ENCODE measurements around the gene HABP2. TPM values are rescaled to one million over a fixed set of nuclear protein-coding genes. Genes with fewer than 3 reads are reported as not detected.

HABP2 gene
- total RNA-seq, 1 donor from 2014 or later: not detected

DNA sequence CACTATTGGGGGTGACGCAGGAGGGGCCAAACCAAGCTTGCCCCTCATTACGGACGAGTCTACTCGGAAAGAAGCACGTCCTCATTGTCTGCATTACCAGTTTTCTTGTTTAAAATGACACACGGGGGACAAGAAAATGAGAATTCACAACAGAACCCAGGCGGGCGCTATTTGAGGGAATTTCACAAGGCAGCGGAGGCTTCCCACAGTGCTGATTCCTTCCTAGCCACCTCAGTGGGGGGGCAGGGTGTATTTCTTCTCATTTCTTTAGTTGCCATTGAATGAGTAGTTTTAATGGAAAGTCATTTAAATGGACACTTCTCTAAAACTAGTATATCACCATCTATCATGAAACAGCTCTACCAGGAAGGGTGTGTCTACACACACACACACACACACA is 68.1 kb downstream of the HABP2 start:
- TF ChIP-seq, protein P1, sequence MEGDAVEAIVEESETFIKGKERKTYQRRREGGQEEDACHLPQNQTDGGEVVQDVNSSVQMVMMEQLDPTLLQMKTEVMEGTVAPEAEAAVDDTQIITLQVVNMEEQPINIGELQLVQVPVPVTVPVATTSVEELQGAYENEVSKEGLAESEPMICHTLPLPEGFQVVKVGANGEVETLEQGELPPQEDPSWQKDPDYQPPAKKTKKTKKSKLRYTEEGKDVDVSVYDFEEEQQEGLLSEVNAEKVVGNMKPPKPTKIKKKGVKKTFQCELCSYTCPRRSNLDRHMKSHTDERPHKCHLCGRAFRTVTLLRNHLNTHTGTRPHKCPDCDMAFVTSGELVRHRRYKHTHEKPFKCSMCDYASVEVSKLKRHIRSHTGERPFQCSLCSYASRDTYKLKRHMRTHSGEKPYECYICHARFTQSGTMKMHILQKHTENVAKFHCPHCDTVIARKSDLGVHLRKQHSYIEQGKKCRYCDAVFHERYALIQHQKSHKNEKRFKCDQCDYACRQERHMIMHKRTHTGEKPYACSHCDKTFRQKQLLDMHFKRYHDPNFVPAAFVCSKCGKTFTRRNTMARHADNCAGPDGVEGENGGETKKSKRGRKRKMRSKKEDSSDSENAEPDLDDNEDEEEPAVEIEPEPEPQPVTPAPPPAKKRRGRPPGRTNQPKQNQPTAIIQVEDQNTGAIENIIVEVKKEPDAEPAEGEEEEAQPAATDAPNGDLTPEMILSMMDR (conservative IDR thresholded peaks at IDR 0.05): no peak
- Mint-ChIP-seq H3K4me1 (peaks cover 32% of the 10 kb centered on the region), H3K4me3 (no peak overlapping the region), H3K36me3 (ENCODE audit: low read depth) (no peaks in the 10 kb centered on the region), H3K27me3 (ENCODE audit: low read depth) (peaks cover 14% of the 10 kb centered on the region), H3K9me3 (no peaks in the 10 kb centered on the region), H3K27ac (ENCODE audit: unreplicated experiment) (no peak overlapping the region)
- no peak for DNase-seq (ENCODE audit: low read depth, low spot score)

DNA sequence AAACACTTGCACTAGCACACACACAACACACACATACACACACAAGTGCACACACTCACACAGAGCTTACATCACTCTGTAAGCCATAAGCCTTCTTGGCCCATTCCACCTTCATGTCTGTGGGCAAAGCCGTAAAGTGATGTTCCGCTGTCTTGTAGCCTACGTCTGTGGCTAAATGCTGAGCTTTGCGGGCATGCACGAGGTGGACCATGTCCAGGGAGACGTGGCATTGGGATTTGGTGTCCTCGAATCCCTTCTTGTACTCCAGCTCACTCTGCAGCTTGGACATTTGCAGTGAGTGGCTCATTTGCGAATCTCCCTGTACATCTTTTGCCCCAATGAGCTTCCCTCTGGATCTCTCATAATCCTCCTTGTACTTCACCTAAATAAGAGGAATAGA is 68.9 kb downstream of the HABP2 start:
- Mint-ChIP-seq H3K36me3 (ENCODE audit: low read depth) (no peaks in the 10 kb centered on the region), H3K27ac (ENCODE audit: unreplicated experiment) (no peak overlapping the region), H3K9me3 (no peaks in the 10 kb centered on the region), H3K27me3 (ENCODE audit: low read depth) (peaks cover 14% of the 10 kb centered on the region), H3K4me3 (no peak overlapping the region), H3K4me1 (peaks cover 23% of the 10 kb centered on the region)
- TF ChIP-seq, protein P1 (conservative IDR thresholded peaks at IDR 0.05): no peak
- DNase-seq (ENCODE audit: low read depth, low spot score): no peak

DNA sequence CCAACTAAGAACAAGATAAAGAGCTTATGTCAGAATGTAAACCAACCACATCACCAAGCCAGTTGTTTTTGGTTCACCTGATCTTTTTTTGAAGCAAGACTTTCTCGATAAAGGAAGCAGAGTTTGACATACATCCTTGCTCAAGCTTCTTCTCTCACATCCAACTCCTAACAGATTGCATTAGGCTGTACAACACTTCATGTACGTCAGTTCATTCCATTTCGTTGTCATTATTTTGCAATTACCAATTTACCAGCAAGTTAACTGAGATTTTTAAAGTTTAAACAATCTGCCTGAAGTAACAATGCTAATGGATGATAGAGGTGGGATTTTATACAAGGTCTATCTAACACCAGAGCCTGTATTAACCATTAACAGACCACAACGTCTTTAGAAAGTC is 70.0 kb downstream of the HABP2 start:
- no peaks in the 10 kb centered on the region for H3K9me3 Mint-ChIP-seq
- TF ChIP-seq, protein P1 (conservative IDR thresholded peaks at IDR 0.05): no peak
- peaks cover 10% of the 10 kb centered on the region for H3K27me3 Mint-ChIP-seq (ENCODE audit: low read depth)
- no peaks in the 10 kb centered on the region for H3K36me3 Mint-ChIP-seq (ENCODE audit: low read depth)
- H3K4me1 Mint-ChIP-seq: peaks cover 13% of the 10 kb centered on the region
- no peak overlapping the region for H3K27ac Mint-ChIP-seq (ENCODE audit: unreplicated experiment)
- DNase-seq (ENCODE audit: low read depth, low spot score): no peak
- no peak overlapping the region for H3K4me3 Mint-ChIP-seq

DNA sequence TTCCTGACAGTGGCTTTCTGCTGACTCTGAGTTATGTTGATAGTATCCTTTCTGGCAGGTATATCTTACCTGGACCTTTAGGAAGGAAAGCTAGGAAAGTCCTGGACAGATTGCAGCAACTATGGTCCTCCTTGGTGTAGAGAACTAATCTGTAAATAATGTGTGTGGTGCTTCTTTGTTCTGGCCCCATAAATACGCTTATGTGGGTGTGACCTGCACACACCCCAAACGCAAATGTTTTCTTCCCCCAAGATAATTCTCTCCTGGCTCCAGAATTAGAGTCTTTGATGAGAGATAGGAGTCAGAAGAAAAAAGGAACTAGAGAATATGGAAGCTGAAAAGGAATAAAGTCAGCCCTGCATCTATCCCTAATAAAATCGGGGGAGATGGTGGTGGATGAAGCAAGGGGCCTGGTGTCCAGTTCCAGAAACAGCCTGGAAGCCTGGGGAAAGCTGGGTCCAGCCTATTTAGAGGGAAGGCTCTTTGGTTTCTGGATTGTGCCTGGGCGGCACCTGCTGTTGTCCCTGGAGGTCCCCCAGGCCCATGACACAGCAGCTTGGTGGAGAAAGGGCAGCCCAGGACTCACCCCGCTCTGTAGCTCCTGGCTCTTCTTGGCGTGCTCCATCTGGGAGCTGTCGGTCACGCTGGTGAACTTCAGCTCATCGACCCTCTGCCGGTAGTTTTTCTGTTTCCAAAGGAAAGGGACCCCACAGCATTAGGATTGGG is 72.8 kb downstream of the HABP2 start:
- DNase-seq (ENCODE audit: low read depth, low spot score): no peak
- H3K27ac Mint-ChIP-seq (ENCODE audit: unreplicated experiment): no peak overlapping the region
- peaks cover 10% of the 10 kb centered on the region for H3K27me3 Mint-ChIP-seq (ENCODE audit: low read depth)
- H3K36me3 Mint-ChIP-seq (ENCODE audit: low read depth): no peaks in the 10 kb centered on the region
- no peak overlapping the region for H3K4me3 Mint-ChIP-seq
- TF ChIP-seq, protein P1 (conservative IDR thresholded peaks at IDR 0.05): no peak
- H3K4me1 Mint-ChIP-seq: peaks cover 3% of the 10 kb centered on the region
- H3K9me3 Mint-ChIP-seq: peaks cover 3% of the 10 kb centered on the region

DNA sequence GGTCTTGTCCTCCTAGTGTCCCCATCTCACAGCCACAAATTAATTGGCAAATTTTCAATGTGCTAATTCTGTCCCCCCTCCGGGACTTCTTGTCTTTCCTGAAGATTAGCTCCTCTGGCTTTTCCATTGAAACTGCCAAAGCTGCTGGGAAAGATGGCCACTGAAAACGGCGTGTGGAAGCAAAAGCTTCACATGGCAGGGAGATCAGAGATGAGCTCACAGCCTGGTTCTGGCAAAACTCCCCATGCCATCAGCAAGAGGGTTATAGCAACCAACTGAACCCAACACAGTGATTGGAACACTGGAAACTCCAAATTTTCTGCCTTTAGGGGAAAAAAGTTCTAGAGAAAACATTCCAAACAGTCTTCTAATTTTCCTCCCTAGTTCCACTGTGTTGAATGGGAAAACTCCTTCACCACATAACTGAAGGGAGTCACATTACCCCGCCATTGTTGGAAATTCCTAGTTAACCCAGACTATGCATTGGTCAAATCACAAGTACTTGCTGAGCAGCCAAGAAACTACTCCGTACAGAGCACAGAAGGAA is 74.0 kb downstream of the HABP2 start:
- peaks cover 10% of the 10 kb centered on the region for H3K27me3 Mint-ChIP-seq (ENCODE audit: low read depth)
- no peak for DNase-seq (ENCODE audit: low read depth, low spot score)
- no peak overlapping the region for H3K4me3 Mint-ChIP-seq
- H3K27ac Mint-ChIP-seq (ENCODE audit: unreplicated experiment): no peak overlapping the region
- TF ChIP-seq, protein P1 (conservative IDR thresholded peaks at IDR 0.05): no peak
- peaks cover 3% of the 10 kb centered on the region for H3K9me3 Mint-ChIP-seq
- peaks cover 5% of the 10 kb centered on the region for H3K4me1 Mint-ChIP-seq
- H3K36me3 Mint-ChIP-seq (ENCODE audit: low read depth): no peaks in the 10 kb centered on the region
